Neural crest cell (in vitro differentiated cells): Measurements from ENCODE around the gene CDKL2. TPM values are rescaled to one million over a fixed set of nuclear protein-coding genes. Genes with fewer than 3 reads are reported as not detected.

Experiments
- DNase-seq: peaks from one replicate; pipeline ENCODE4 v3.0.0; 2021; ENCODE audit warnings: low read depth, mixed read lengths, low spot score
- H3K27ac Mint-ChIP-seq: one replicate; pipeline ENCODE4 v1.8.0; 2021; ENCODE audit warnings: mild to moderate bottlenecking, mixed read lengths; ENCODE audit not compliant: unreplicated experiment
- H3K27me3 Mint-ChIP-seq: 2 replicates; pipeline ENCODE4 v1.8.0; 2021; ENCODE audit warnings: low read depth, mild to moderate bottlenecking, mixed read lengths
- H3K36me3 Mint-ChIP-seq: 2 replicates; pipeline ENCODE4 v1.8.0; 2021; ENCODE audit warnings: low read depth, mild to moderate bottlenecking, mixed read lengths
- H3K4me1 Mint-ChIP-seq: 2 replicates; pipeline ENCODE4 v1.8.0; 2021; ENCODE audit warnings: mixed read lengths
- H3K4me3 Mint-ChIP-seq: one replicate; pipeline ENCODE4 v1.8.0; 2021; ENCODE audit warnings: mild to moderate bottlenecking, mixed read lengths
- H3K9me3 Mint-ChIP-seq: 2 replicates; pipeline ENCODE4 v1.8.0; 2021; ENCODE audit warnings: mixed read lengths
- total RNA-seq: library from RNA; stranded (reverse); gene quantifications from 2 replicates; pipeline ENCODE4 v1.2.1, GENCODE V29; 2021
- TF ChIP-seq, protein P1 (sequence below): fragments of 200-600 bp; sonication (generic); conservative IDR thresholded peaks from 2 replicates; pipeline ENCODE4 v1.5.0; 2021; ENCODE audit warnings: antibody characterized with exemption, mild to moderate bottlenecking

Gene CDKL2
- total RNA-seq, 1 donor from 2014 or later = 1.1 TPM

DNA sequence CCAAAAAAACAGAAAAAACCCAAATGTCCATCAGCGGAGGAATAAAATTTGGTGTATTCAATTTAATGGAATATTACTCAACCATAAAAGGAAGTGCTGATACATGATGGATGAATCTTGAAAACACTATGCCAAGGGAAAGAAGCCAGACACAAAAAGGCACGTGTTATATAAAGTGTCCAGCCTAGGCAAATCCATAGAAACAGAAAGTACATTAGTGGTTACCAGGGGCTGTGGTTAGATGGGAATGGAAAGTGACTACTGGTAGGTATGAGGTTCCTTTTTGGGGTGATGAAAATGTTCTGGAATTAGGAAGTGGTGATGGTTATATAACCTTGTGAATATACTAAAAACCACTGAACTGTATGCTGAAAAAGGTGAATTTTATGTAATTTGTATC lies 3.5 kb upstream of the CDKL2 start:
- H3K27me3 Mint-ChIP-seq = no peaks in the 10 kb centered on the region
- DNase-seq = no peak
- peaks cover under 1% of the 10 kb centered on the region for H3K36me3 Mint-ChIP-seq
- TF ChIP-seq, protein P1, sequence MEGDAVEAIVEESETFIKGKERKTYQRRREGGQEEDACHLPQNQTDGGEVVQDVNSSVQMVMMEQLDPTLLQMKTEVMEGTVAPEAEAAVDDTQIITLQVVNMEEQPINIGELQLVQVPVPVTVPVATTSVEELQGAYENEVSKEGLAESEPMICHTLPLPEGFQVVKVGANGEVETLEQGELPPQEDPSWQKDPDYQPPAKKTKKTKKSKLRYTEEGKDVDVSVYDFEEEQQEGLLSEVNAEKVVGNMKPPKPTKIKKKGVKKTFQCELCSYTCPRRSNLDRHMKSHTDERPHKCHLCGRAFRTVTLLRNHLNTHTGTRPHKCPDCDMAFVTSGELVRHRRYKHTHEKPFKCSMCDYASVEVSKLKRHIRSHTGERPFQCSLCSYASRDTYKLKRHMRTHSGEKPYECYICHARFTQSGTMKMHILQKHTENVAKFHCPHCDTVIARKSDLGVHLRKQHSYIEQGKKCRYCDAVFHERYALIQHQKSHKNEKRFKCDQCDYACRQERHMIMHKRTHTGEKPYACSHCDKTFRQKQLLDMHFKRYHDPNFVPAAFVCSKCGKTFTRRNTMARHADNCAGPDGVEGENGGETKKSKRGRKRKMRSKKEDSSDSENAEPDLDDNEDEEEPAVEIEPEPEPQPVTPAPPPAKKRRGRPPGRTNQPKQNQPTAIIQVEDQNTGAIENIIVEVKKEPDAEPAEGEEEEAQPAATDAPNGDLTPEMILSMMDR = no peak
- peaks cover 10% of the 10 kb centered on the region for H3K4me1 Mint-ChIP-seq
- H3K27ac Mint-ChIP-seq = no peak overlapping the region
- H3K9me3 Mint-ChIP-seq = no peaks in the 10 kb centered on the region
- no peak overlapping the region for H3K4me3 Mint-ChIP-seq

DNA sequence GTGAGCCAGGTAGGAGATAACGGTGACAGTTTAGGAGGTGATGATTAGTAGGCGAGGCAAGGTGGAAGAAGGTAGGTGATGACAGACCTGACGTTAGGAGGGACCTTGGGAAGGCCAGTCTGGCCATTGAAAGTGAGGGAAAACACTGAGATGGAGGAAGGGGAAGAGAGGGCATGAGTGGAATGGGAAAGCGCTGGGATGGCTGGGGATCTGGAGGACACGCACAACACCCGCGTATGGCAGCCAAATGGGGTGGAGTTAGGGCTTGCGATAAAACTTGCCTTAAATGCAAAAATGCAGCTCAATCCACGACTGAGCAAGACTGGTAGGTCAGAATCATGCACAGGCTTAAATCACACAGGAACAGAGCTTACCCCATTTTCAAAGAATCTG lies 605 bp upstream of the CDKL2 start:
- TF ChIP-seq, protein P1 = no peak
- Mint-ChIP-seq H3K4me1 (peaks cover 10% of the 10 kb centered on the region), H3K36me3 (no peaks in the 10 kb centered on the region), H3K27ac (no peak overlapping the region), H3K27me3 (no peaks in the 10 kb centered on the region), H3K4me3 (peak overlapping the region; percentile 92), H3K9me3 (no peaks in the 10 kb centered on the region)
- DNase-seq = no peak

GRCh38 chr4:75629239-75629638 lies 1.1 kb downstream of the CDKL2 start:
- Mint-ChIP-seq H3K4me3 (peak overlapping the region; percentile 48), H3K9me3 (no peaks in the 10 kb centered on the region), H3K36me3 (no peaks in the 10 kb centered on the region), H3K27ac (no peak overlapping the region), H3K4me1 (peaks cover 10% of the 10 kb centered on the region), H3K27me3 (no peaks in the 10 kb centered on the region)
- DNase-seq = no peak
- TF ChIP-seq, protein P1 = no peak

DNA sequence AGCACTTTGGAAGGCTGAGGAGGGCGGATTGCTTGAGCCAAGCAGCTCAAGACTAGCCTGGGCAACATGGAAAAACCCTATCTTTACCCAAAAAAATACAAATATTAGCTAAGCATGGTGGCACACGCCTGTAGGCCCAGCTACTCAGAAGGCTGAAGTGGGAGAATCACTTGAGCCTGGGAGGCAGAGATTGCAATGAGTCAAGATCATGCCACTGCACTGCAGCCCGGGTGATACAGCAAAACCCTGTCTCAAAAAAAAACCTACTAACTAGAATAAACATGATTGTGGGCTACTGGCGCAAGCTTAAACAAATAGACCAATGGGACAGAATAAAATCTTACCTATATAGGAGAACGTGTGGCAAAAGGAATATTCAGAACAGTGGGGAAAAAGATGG lies 7.3 kb downstream of the CDKL2 start:
- TF ChIP-seq, protein P1 = no peak
- no peaks in the 10 kb centered on the region for H3K27me3 Mint-ChIP-seq
- no peaks in the 10 kb centered on the region for H3K36me3 Mint-ChIP-seq
- H3K27ac Mint-ChIP-seq = no peak overlapping the region
- H3K9me3 Mint-ChIP-seq = no peaks in the 10 kb centered on the region
- H3K4me1 Mint-ChIP-seq = no peaks in the 10 kb centered on the region
- no peak overlapping the region for H3K4me3 Mint-ChIP-seq
- DNase-seq = no peak

GRCh38 chr4:75621715-75622114 lies 8.6 kb downstream of the CDKL2 start:
- Mint-ChIP-seq H3K4me3 (no peak overlapping the region), H3K27ac (no peak overlapping the region), H3K36me3 (no peaks in the 10 kb centered on the region), H3K9me3 (no peaks in the 10 kb centered on the region), H3K27me3 (no peaks in the 10 kb centered on the region), H3K4me1 (no peaks in the 10 kb centered on the region)
- DNase-seq = no peak
- TF ChIP-seq, protein P1 = no peak

- no peaks in the 10 kb centered on the region for H3K27me3 Mint-ChIP-seq
- peaks cover 5% of the 10 kb centered on the region for H3K36me3 Mint-ChIP-seq
- H3K4me3 Mint-ChIP-seq = no peak overlapping the region
- TF ChIP-seq, protein P1 = no peak
- peaks cover 8% of the 10 kb centered on the region for H3K9me3 Mint-ChIP-seq
- no peak for DNase-seq
- no peaks in the 10 kb centered on the region for H3K4me1 Mint-ChIP-seq
- no peak overlapping the region for H3K27ac Mint-ChIP-seq
These were observed 18.0 kb downstream of the CDKL2 start for GRCh38 chr4:75612306-75612705.
